Subcutaneous adipose tissue (tissue), 4 donors: Measurements from ENCODE around the gene INHBA. TPM values are rescaled to one million over a fixed set of nuclear protein-coding genes. Genes with fewer than 3 reads are reported as not detected.

Experiments used
- CTCF ChIP-seq: fragments of 450-650 bp; IDR thresholded peaks from one replicate; pipeline ENCODE4 v1.5.1; 2016; ENCODE audit warnings: low read depth, mild to moderate bottlenecking, control low read depth, antibody characterized with exemption, moderate library complexity
- total RNA-seq, 4 donors: library from RNA; depleted of rRNA; stranded (reverse); fragments of >200 nt; gene quantifications; one replicate each; pipeline ENCODE4 v1.1.0, GENCODE V29; 2016

Gene INHBA
- total RNA-seq, 4 donors from 2014 or later: 0.17 to 0.98 (median 0.42) TPM

GRCh38 chr7:41701068-41701941 lies 1.6 kb downstream of the INHBA start:
- no peak for TF ChIP-seq CTCF

GRCh38 chr7:41700044-41700471 lies 2.8 kb downstream of the INHBA start:
- TF ChIP-seq CTCF: no peak

GRCh38 chr7:41699516-41699915 lies 3.4 kb downstream of the INHBA start:
- TF ChIP-seq CTCF: no peak

- TF ChIP-seq CTCF: no peak
Observed at GRCh38 chr7:41698726-41699125, 4.2 kb downstream of the INHBA start.

GRCh38 chr7:41698114-41698513 lies 4.8 kb downstream of the INHBA start:
- no peak for TF ChIP-seq CTCF

GRCh38 chr7:41696323-41696916 lies 6.5 kb downstream of the INHBA start:
- TF ChIP-seq CTCF: no peak

- TF ChIP-seq CTCF: no peak
Observed at GRCh38 chr7:41695661-41696322, 7.1 kb downstream of the INHBA start.
